Esophagus muscularis mucosa (tissue), 4 donors: Measurements from ENCODE around the gene PNLDC1. TPM values are rescaled to one million over a fixed set of nuclear protein-coding genes. Genes with fewer than 3 reads are reported as not detected.
"Not testable (repeated sequence)": the region's sequence is repeated elsewhere in the genome, so short reads cannot be mapped to it uniquely, and the experiment has no call there.

Source experiments
- DNase-seq: peaks from one replicate; pipeline ENCODE4 v3.0.0-alpha.2; 2017; ENCODE audit errors: extremely low spot score
- H3K27ac ChIP-seq, 4 donors: fragments of 200-600 bp; sonication (generic); replicated peaks in 1 of 4; 1 replicate in 3 of 4; 2 replicates in 1 of 4; pipeline ENCODE4 v1.5.1; 2016 to 2019; ENCODE audit warnings: mild to moderate bottlenecking in 1 of 4
- H3K27me3 ChIP-seq, 4 donors: fragments of 200-600 bp; sonication (generic); one replicate each; pipeline versions ENCODE4 v1.5.1 to v1.6.0; 2016 to 2019
- H3K36me3 ChIP-seq, 4 donors: fragments of 200-600 bp; sonication (generic); one replicate each; pipeline ENCODE4 v1.5.1; 2016 to 2019
- H3K4me1 ChIP-seq, 4 donors: fragments of 200-600 bp; sonication (generic); one replicate each; pipeline ENCODE4 v1.5.1; 2016 to 2019
- H3K4me3 ChIP-seq, 4 donors: fragments of 200-600 bp; sonication (generic); 1 replicate in 2 of 4; 2 replicates in 2 of 4; pipeline ENCODE4 v1.5.1; 2016 to 2019; ENCODE audit warnings: mild to moderate bottlenecking in 4 of 4, moderate library complexity in 1 of 4
- H3K9me3 ChIP-seq, 4 donors: fragments of 200-600 bp; sonication (generic); 1 replicate in 3 of 4; 2 replicates in 1 of 4; pipeline ENCODE4 v1.5.1; 2016 to 2019
- CTCF ChIP-seq, 3 experiments: fragments of 200-600 bp in 2 of 3; fragments of 450-650 bp in 1 of 3; sonication (generic) in 2 of 3; IDR thresholded peaks; one replicate each; pipeline ENCODE4 v1.5.1; 2017 to 2019; ENCODE audit warnings: antibody characterized with exemption in 3 of 3, mild to moderate bottlenecking in 2 of 3, moderate library complexity in 1 of 3
- EP300 ChIP-seq: sonication (generic); formaldehyde crosslinking; IDR thresholded peaks from one replicate; pipeline ENCODE4 v1.6.1; 2017; ENCODE audit warnings: antibody characterized with exemption
- POLR2A ChIP-seq: fragments of 450-650 bp; IDR thresholded peaks from one replicate; pipeline ENCODE4 v1.6.1; 2017; ENCODE audit warnings: antibody characterized with exemption, moderate library complexity, mild to moderate bottlenecking, low read depth
- POLR2AphosphoS5 ChIP-seq, 2 donors: sonication (generic); formaldehyde crosslinking; IDR thresholded peaks; one replicate each; pipeline ENCODE4 v1.6.1; 2017; ENCODE audit warnings: antibody characterized with exemption in 2 of 2
- WGBS: methylation state at CpG from one replicate; pipeline ENCODE4 v1.1.5; 2018; 5-methylcytosine and 5-hydroxymethylcytosine counted together
- intact Hi-C: fragments of 100-400 bp; cut with DNase I; formaldehyde crosslinking; loops from one replicate; pipeline ENCODE4 v1.15.1; 2023
- total RNA-seq, 4 donors: library from RNA; depleted of rRNA; stranded (reverse); fragments of >200 nt; gene quantifications; one replicate each; pipeline versions ENCODE4 v1.1.0 to v1.2.1, GENCODE V29; 2016

The PNLDC1 gene
- total RNA-seq, 4 donors from 2014 or later, result 0.23 TPM; not detected in 3

DNA sequence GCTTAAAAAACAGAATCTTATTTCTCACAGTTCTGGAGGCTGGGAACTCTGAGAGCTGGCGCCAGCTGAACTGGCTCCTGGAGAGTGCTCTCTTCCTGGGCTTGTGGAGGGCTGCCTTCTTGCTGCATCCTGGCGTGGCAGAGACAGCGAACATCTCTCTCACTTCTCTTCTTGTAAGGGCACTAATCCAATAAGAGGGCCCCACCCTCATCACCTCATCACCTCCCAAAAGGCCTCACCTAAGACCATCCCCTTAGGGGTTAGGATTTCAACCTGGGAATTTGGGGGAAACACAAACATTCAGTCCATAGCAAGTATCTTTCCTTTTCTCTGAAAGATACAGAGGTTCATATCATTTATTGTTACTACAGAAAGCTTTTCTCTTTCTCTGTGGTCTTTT is 23.9 kb downstream of the PNLDC1 start:
- Histone ChIP-seq H3K27ac (no peak overlapping the region), H3K27me3 (no peaks in the 10 kb centered on the region), H3K36me3 (no peaks in the 10 kb centered on the region), H3K4me1 (no peaks in the 10 kb centered on the region), H3K9me3 (no peaks in the 10 kb centered on the region), H3K4me3 (no peak overlapping the region)
- intact Hi-C loops, result no loop called here
- 88% methylated on average over 3 of the region's 3 CpGs for WGBS
- TF ChIP-seq POLR2A (no peak), CTCF (IDR thresholded peaks at IDR 0.05) (no peak), EP300 (no peak)
- no peak for DNase-seq

- H3K4me3 ChIP-seq, H3K4me1 ChIP-seq, H3K36me3 ChIP-seq, H3K27ac ChIP-seq, H3K27me3 ChIP-seq, DNase-seq, H3K9me3 ChIP-seq, intact Hi-C loops: not testable (repeated sequence)
- WGBS, result 91% methylated on average over 9 of the region's 9 CpGs
Observed at GRCh38 chr6:159824690-159825089, 24.6 kb downstream of the PNLDC1 start.

GRCh38 chr6:159826004-159826403 is 25.9 kb downstream of the PNLDC1 start:
- intact Hi-C loops, result no loop called here
- H3K4me3 ChIP-seq, result no peak overlapping the region
- H3K27me3 ChIP-seq, result no peaks in the 10 kb centered on the region
- DNase-seq, result no peak
- no peak for TF ChIP-seq POLR2A
- no peak for TF ChIP-seq EP300
- TF ChIP-seq CTCF (IDR thresholded peaks at IDR 0.05), result no peak
- no peak for TF ChIP-seq POLR2AphosphoS5 (IDR thresholded peaks at IDR 0.05)
- no peak overlapping the region for H3K27ac ChIP-seq
- WGBS, result 93% methylated on average over 13 of the region's 13 CpGs
- H3K9me3 ChIP-seq, result no peaks in the 10 kb centered on the region
- no peaks in the 10 kb centered on the region for H3K4me1 ChIP-seq
- H3K36me3 ChIP-seq, result no peaks in the 10 kb centered on the region

- H3K36me3 ChIP-seq, result no peaks in the 10 kb centered on the region
- DNase-seq, result no peak
- H3K27ac ChIP-seq, result no peak overlapping the region
- H3K4me3 ChIP-seq, result no peak overlapping the region
- TF ChIP-seq EP300, result no peak
- no peak for TF ChIP-seq CTCF (IDR thresholded peaks at IDR 0.05)
- no peak for TF ChIP-seq POLR2AphosphoS5 (IDR thresholded peaks at IDR 0.05)
- TF ChIP-seq POLR2A, result no peak
- no peaks in the 10 kb centered on the region for H3K4me1 ChIP-seq
- 86% methylated on average over 16 of the region's 16 CpGs for WGBS
- intact Hi-C loops, result no loop called here
- H3K9me3 ChIP-seq, result no peaks in the 10 kb centered on the region
- no peaks in the 10 kb centered on the region for H3K27me3 ChIP-seq
Observed at GRCh38 chr6:159826968-159827647, 27.0 kb downstream of the PNLDC1 start.

DNA sequence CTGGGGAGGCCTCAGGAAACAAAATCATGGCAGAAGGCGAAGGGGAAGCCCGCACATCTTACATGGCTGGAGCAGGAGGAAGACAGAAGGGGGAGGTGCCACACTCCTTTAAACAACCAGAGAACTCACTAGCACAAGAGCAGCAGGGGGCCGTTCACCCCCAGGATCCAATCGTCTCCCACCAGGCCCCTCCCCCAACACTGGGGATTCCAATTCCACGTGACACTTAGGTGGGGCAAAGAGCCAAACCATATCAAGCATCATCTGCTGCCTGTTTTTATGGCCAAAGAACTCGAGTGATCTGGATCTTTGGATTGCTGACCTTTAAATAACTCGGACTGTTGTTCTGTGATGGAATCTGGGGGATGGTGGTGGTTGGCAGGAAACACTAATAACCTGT is 28.0 kb downstream of the PNLDC1 start:
- WGBS, result 54% methylated on average over 6 of the region's 7 CpGs
- Histone ChIP-seq H3K27ac (no peak overlapping the region), H3K9me3 (no peaks in the 10 kb centered on the region), H3K27me3 (no peaks in the 10 kb centered on the region), H3K4me3 (no peak overlapping the region), H3K36me3 (no peaks in the 10 kb centered on the region), H3K4me1 (no peaks in the 10 kb centered on the region)
- TF ChIP-seq EP300 (no peak), CTCF (IDR thresholded peaks at IDR 0.05) (no peak), POLR2AphosphoS5 (IDR thresholded peaks at IDR 0.05) (no peak), POLR2A (no peak)
- intact Hi-C loops, result no loop called here
- DNase-seq, result no peak
